ENCODE measurements around the gene AURKB. TPM values are rescaled to one million over a fixed set of nuclear protein-coding genes. Genes with fewer than 3 reads are reported as not detected.

AURKB gene
- total and polyA plus RNA-seq, 10 of the 15 experiments (the other 5 are each of a cell fraction or from before 2014, with no cell fraction given): 52.7 to 209 (median 128) TPM

GRCh38 chr17:8162233-8162996 lies 48.0 kb downstream of the AURKB start, which contains the start of gene VAMP2 (continued):
- no peak for TF ChIP-seq REST (IDR thresholded peaks at IDR 0.05; ENCODE audit: low read depth, low read length)
- no peak for TF ChIP-seq MYB (IDR thresholded peaks at IDR 0.05; ENCODE audit: borderline replicate concordance, low read depth, low read length)
- peak; percentile 71; the same call in 1 of the 2 replicates for TF ChIP-seq POLR2AphosphoS5 (IDR thresholded peaks at IDR 0.05; ENCODE audit: low read length)
- 0 out of 2 replicates have a peak, but pooled peaks have one; percentile 53 for TF ChIP-seq ZNF217 (IDR thresholded peaks at IDR 0.05)
- no peak for TF ChIP-seq ETV6 (conservative IDR thresholded peaks at IDR 0.05 in 1 of 2, IDR thresholded peaks at IDR 0.05 in 1 of 2; ENCODE audit: borderline replicate concordance in 1 of 2, low read depth in 1 of 2)
- TF ChIP-seq IRF5 (IDR thresholded peaks at IDR 0.05; ENCODE audit: borderline replicate concordance): no peak
- no peak for TF ChIP-seq SMC3 (IDR thresholded peaks at IDR 0.05; ENCODE audit: borderline replicate concordance, low read length)
- peak; percentile 89 for TF ChIP-seq DPF2 (IDR thresholded peaks at IDR 0.05)
- TF ChIP-seq ZNF622 (IDR thresholded peaks at IDR 0.05): no peak
- no peak for TF ChIP-seq KAT2A (conservative IDR thresholded peaks at IDR 0.05; ENCODE audit: control insufficient read depth, low read depth, low read length)
- TF ChIP-seq, protein P1, sequence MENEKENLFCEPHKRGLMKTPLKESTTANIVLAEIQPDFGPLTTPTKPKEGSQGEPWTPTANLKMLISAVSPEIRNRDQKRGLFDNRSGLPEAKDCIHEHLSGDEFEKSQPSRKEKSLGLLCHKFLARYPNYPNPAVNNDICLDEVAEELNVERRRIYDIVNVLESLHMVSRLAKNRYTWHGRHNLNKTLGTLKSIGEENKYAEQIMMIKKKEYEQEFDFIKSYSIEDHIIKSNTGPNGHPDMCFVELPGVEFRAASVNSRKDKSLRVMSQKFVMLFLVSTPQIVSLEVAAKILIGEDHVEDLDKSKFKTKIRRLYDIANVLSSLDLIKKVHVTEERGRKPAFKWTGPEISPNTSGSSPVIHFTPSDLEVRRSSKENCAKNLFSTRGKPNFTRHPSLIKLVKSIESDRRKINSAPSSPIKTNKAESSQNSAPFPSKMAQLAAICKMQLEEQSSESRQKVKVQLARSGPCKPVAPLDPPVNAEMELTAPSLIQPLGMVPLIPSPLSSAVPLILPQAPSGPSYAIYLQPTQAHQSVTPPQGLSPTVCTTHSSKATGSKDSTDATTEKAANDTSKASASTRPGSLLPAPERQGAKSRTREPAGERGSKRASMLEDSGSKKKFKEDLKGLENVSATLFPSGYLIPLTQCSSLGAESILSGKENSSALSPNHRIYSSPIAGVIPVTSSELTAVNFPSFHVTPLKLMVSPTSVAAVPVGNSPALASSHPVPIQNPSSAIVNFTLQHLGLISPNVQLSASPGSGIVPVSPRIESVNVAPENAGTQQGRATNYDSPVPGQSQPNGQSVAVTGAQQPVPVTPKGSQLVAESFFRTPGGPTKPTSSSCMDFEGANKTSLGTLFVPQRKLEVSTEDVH (IDR thresholded peaks at IDR 0.05; ENCODE audit: low read depth, partially characterized antibody): no peak
- TF ChIP-seq, protein P2, sequence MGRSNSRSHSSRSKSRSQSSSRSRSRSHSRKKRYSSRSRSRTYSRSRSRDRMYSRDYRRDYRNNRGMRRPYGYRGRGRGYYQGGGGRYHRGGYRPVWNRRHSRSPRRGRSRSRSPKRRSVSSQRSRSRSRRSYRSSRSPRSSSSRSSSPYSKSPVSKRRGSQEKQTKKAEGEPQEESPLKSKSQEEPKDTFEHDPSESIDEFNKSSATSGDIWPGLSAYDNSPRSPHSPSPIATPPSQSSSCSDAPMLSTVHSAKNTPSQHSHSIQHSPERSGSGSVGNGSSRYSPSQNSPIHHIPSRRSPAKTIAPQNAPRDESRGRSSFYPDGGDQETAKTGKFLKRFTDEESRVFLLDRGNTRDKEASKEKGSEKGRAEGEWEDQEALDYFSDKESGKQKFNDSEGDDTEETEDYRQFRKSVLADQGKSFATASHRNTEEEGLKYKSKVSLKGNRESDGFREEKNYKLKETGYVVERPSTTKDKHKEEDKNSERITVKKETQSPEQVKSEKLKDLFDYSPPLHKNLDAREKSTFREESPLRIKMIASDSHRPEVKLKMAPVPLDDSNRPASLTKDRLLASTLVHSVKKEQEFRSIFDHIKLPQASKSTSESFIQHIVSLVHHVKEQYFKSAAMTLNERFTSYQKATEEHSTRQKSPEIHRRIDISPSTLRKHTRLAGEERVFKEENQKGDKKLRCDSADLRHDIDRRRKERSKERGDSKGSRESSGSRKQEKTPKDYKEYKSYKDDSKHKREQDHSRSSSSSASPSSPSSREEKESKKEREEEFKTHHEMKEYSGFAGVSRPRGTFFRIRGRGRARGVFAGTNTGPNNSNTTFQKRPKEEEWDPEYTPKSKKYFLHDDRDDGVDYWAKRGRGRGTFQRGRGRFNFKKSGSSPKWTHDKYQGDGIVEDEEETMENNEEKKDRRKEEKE (IDR thresholded peaks at IDR 0.05): 0 out of 2 replicates have a peak, but pooled peaks have one; percentile 59
- TF ChIP-seq GATAD2B (conservative IDR thresholded peaks at IDR 0.05; ENCODE audit: low read depth): peak; percentile 77

All from GM12878 (cell line).